Lower leg skin (tissue), 3 donors: ENCODE data around the gene RASSF3.

Source experiments
- POLR2A ChIP-seq, 2 donors: fragments of 450-650 bp; IDR thresholded peaks; one replicate each; pipeline ENCODE4 v1.6.1; 2016 to 2017; ENCODE audit warnings: antibody characterized with exemption in 2 of 2, mild to moderate bottlenecking in 1 of 2, moderate library complexity in 1 of 2
- TF ChIP-seq, protein P1 (sequence below), 3 donors: fragments of 450-650 bp; IDR thresholded peaks; one replicate each; pipeline ENCODE4 v1.5.1; 2016; ENCODE audit warnings: antibody characterized with exemption in 3 of 3, mild to moderate bottlenecking in 3 of 3, moderate library complexity in 2 of 3

DNA sequence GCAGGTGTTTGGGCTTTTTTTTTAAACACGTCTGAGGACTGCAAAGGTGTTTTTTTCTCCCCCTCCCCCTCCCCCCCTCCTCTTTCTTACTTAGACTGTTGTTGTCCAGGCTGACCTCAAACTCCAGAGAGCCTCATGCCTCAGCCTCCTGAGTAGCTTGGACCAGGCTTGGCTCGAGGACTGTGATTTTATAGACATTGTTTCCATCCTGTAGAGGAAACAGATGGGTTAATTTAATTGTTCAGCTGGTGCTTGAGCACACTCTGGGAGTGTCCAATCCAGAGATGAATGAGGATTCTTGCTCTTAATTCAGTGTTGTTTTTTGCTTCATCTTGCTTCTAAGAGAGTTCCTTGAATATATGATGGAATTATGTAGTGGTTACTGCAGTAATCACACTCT lies 42.1 kb downstream of the RASSF3 start:
- no peak for TF ChIP-seq POLR2A (IDR thresholded peaks at IDR 0.05)
- TF ChIP-seq, protein P1, sequence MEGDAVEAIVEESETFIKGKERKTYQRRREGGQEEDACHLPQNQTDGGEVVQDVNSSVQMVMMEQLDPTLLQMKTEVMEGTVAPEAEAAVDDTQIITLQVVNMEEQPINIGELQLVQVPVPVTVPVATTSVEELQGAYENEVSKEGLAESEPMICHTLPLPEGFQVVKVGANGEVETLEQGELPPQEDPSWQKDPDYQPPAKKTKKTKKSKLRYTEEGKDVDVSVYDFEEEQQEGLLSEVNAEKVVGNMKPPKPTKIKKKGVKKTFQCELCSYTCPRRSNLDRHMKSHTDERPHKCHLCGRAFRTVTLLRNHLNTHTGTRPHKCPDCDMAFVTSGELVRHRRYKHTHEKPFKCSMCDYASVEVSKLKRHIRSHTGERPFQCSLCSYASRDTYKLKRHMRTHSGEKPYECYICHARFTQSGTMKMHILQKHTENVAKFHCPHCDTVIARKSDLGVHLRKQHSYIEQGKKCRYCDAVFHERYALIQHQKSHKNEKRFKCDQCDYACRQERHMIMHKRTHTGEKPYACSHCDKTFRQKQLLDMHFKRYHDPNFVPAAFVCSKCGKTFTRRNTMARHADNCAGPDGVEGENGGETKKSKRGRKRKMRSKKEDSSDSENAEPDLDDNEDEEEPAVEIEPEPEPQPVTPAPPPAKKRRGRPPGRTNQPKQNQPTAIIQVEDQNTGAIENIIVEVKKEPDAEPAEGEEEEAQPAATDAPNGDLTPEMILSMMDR (IDR thresholded peaks at IDR 0.05), result no peak
